ENCODE measurements around the gene SPEF2. TPM values are rescaled to one million over a fixed set of nuclear protein-coding genes. Genes with fewer than 3 reads are reported as not detected.

Gene SPEF2
- total and polyA plus RNA-seq, 8 donors: 1.5 to 25.4 (median 3.8) TPM

- peak; percentile 20 to 38 for DNase-seq
- no peaks in the 10 kb centered on the region for H3K27me3 ChIP-seq
- H3K27ac ChIP-seq: no peak overlapping the region
- no peaks in the 10 kb centered on the region for H3K36me3 ChIP-seq
- H3K4me1 ChIP-seq: no peaks in the 10 kb centered on the region
- H3K4me3 ChIP-seq: no peak overlapping the region
- H3K9me3 ChIP-seq: no peaks in the 10 kb centered on the region
- intact Hi-C loops (cut with DNase I; ENCODE audit: low total_unique reads): no loop called here
- TF ChIP-seq POLR2AphosphoS5 (IDR thresholded peaks at IDR 0.05): no peak
- TF ChIP-seq EP300 (IDR thresholded peaks at IDR 0.05): no peak
- no peak for TF ChIP-seq CTCF (IDR thresholded peaks at IDR 0.05)
- no peak for TF ChIP-seq POLR2A (IDR thresholded peaks at IDR 0.05)
- WGBS, 5 donors: 92 to 100% (median 96%) methylated on average over 2 of the region's 2 CpGs
Observed at GRCh38 chr5:35598707-35599370, 18.8 kb upstream of the SPEF2 start.

GRCh38 chr5:35600591-35600990 lies 17.1 kb upstream of the SPEF2 start:
- no peak for DNase-seq
- Histone ChIP-seq H3K27me3 (no peaks in the 10 kb centered on the region), H3K4me1 (no peaks in the 10 kb centered on the region), H3K36me3 (no peaks in the 10 kb centered on the region), H3K4me3 (no peak overlapping the region), H3K9me3 (peaks cover 0 to 5% (median 0%) of the 10 kb centered on the region in 4 donors), H3K27ac (no peak overlapping the region)
- TF ChIP-seq CTCF (IDR thresholded peaks at IDR 0.05) (no peak), POLR2AphosphoS5 (IDR thresholded peaks at IDR 0.05) (no peak), POLR2A (IDR thresholded peaks at IDR 0.05) (no peak), EP300 (IDR thresholded peaks at IDR 0.05) (no peak)
- intact Hi-C loops (cut with DNase I; ENCODE audit: low total_unique reads): loop anchor here (10.0 kb wide), 1 partner anchor 506 kb away; no protein-coding TSS in a partner anchor

GRCh38 chr5:35608881-35609779 lies 8.5 kb upstream of the SPEF2 start:
- Histone ChIP-seq H3K27me3 (no peaks in the 10 kb centered on the region), H3K27ac (no peak overlapping the region), H3K36me3 (no peaks in the 10 kb centered on the region), H3K4me3 (no peak overlapping the region), H3K4me1 (no peaks in the 10 kb centered on the region), H3K9me3 (peaks cover 0 to 5% (median 2%) of the 10 kb centered on the region in 4 donors)
- TF ChIP-seq EP300 (IDR thresholded peaks at IDR 0.05) (no peak), CTCF (IDR thresholded peaks at IDR 0.05) (no peak)
- WGBS, 5 donors: 34 to 63% (median 47%) methylated on average over 5 of the region's 5 CpGs
- intact Hi-C loops (cut with DNase I; ENCODE audit: low total_unique reads): loop anchor here (10.0 kb wide), 1 partner anchor 514 kb away; no protein-coding TSS in a partner anchor
- peak in 1 of 2 donors; percentile 20 for DNase-seq

DNA sequence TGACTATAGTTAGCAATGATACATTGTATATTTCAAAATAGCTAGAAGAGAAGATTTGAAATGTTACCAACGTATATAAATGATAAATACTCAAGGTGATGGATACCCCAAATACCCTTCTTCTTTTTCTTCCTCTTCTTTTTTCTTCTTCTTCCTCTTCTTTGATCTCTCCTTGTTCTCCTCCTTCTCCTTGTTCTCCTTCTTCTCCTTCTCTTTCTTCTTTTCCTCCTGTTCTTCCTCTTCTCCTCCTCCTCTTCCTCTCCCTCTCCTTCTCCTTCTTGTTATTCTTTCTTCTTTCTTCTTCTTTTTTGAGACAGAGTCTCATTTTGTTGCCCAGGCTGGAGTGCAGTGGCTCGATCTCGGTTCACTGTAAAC lies 616 bp upstream of the SPEF2 start:
- Histone ChIP-seq H3K4me3 (peak overlapping the region; percentile 61 to 95 (median 74)), H3K27ac (peak overlapping the region in 3 of 5 donors; percentile 24 to 66 (median 54)), H3K4me1 (peaks cover 0 to 17% (median 11%) of the 10 kb centered on the region in 4 donors), H3K9me3 (no peaks in the 10 kb centered on the region), H3K36me3 (no peaks in the 10 kb centered on the region), H3K27me3 (no peaks in the 10 kb centered on the region)
- WGBS, 5 donors: 38 to 49% (median 48%) methylated on average over 3 of the region's 3 CpGs
- TF ChIP-seq EP300 (IDR thresholded peaks at IDR 0.05) (no peak), POLR2A (IDR thresholded peaks at IDR 0.05) (no peak), CTCF (IDR thresholded peaks at IDR 0.05) (no peak), POLR2AphosphoS5 (IDR thresholded peaks at IDR 0.05) (no peak)
- DNase-seq: no peak
- intact Hi-C loops (cut with DNase I; ENCODE audit: low total_unique reads): loop anchor here (5.0 kb wide), 1 partner anchor 310 kb away; no protein-coding TSS in a partner anchor
